D721Med (cell line): ENCODE measurements around the gene JAM3.

ENCODE experiments used
- DNase-seq: peaks from one replicate; pipeline ENCODE4 v3.0.0; 2011; ENCODE audit warnings: low spot score; ENCODE audit not compliant: insufficient read length
- FAIRE-seq: peaks from 2 replicates; lab custom pipeline; 2011; peaks lifted over from hg19 to GRCh38; lab: Jason Lieb, UNC
- TF ChIP-seq, protein P1 (sequence below): IDR thresholded peaks from 2 replicates; pipeline ENCODE4 v1.5.1; 2012; ENCODE audit warnings: mild to moderate bottlenecking, control low read depth; ENCODE audit not compliant: insufficient read depth; ENCODE audit errors: missing control alignments

JAM3 gene

DNA sequence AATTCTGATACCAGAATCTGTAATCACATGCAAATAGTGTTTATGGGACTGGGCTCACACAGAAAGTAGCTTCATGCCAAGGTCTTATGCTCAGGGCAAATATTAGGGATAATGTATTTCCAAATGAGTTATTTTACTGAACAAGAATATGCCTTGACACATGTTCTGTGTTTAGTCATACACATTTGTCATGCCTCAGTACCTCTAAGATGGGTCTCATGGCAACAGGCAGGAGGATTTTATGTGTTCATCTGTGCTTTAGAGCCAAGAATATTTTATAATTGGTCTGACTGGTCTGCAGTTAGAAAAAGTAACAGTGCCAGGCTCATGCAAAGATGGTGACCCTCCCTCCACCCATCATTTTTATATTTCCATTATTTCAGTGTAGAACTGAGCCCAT is 49.1 kb downstream of the JAM3 start:
- DNase-seq: no peak
- no peak for FAIRE-seq
- TF ChIP-seq, protein P1, sequence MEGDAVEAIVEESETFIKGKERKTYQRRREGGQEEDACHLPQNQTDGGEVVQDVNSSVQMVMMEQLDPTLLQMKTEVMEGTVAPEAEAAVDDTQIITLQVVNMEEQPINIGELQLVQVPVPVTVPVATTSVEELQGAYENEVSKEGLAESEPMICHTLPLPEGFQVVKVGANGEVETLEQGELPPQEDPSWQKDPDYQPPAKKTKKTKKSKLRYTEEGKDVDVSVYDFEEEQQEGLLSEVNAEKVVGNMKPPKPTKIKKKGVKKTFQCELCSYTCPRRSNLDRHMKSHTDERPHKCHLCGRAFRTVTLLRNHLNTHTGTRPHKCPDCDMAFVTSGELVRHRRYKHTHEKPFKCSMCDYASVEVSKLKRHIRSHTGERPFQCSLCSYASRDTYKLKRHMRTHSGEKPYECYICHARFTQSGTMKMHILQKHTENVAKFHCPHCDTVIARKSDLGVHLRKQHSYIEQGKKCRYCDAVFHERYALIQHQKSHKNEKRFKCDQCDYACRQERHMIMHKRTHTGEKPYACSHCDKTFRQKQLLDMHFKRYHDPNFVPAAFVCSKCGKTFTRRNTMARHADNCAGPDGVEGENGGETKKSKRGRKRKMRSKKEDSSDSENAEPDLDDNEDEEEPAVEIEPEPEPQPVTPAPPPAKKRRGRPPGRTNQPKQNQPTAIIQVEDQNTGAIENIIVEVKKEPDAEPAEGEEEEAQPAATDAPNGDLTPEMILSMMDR: no peak

DNA sequence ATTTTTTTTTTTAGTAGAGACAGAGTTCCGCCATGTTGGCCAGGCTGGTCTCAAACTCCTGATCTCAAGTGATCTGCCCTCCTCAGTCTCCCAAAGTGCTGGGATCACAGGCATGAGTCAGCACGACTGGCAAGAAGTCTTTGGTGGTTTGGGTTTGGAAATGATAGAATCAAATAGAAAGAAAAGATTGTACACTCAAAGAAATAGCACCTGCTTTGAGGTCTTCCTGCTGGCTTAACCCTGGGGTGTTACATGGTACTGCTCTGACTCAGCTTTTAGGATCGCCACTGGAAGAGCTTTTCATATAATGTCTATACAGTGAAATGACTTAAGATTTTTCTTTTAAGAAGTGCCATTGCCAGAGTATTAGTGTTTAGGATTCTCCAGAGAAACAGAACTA is 50.2 kb downstream of the JAM3 start:
- TF ChIP-seq, protein P1: no peak
- DNase-seq (no peak), FAIRE-seq (no peak)

GRCh38 chr11:134120143-134120850 is 51.4 kb downstream of the JAM3 start:
- TF ChIP-seq, protein P1: no peak
- FAIRE-seq (no peak), DNase-seq (no peak)

- DNase-seq (no peak), FAIRE-seq (no peak)
- TF ChIP-seq, protein P1: no peak
Measured at GRCh38 chr11:134120921-134121526, 52.2 kb downstream of the JAM3 start.

DNA sequence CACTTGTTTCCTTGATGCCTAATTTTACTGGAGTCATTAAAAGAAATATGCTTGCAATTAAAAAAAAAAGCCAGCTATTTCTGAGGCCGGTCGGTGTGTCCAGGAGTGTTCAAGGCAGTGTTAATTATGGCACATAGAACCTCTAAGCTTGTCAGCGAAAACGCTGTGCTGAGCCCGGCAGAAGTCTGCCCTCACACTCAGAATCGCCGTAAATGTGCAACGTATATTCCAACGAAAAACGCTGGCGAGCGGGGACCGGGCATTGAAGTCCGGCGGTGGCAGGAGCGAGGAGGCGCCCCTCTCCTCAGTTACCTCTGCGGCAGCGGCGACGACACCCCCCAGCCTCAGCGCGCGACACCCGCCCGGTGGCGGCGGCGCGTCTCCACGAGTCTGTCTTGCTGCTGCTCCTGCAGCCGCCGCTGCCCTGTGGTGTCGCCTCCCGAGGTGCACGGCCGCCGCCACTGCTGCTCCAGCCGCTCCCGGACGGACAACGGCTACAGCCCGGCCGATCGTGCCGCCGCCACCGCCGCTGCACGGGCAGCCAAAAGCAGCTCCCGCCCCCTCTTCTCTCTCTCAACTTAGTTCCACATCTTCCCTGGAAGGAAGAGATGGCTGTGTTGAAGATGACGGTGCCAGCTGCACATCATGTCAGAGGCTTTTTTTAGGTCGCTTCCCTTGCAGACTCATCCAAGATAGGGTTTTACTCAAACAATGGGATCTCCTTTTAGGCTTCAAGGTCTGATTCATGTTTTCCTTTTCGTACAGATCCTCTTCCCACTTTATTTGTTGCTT is 56.0 kb downstream of the JAM3 start:
- DNase-seq: no peak
- no peak for FAIRE-seq
- TF ChIP-seq, protein P1: no peak

GRCh38 chr11:134125507-134125906 is 56.6 kb downstream of the JAM3 start:
- no peak for FAIRE-seq
- no peak for DNase-seq
- TF ChIP-seq, protein P1: no peak
